ENCODE data around the gene TEX29.

The TEX29 gene

GRCh38 chr13:111339366-111340143 is 19.1 kb downstream of the TEX29 start:
- TF ChIP-seq, protein P1, sequence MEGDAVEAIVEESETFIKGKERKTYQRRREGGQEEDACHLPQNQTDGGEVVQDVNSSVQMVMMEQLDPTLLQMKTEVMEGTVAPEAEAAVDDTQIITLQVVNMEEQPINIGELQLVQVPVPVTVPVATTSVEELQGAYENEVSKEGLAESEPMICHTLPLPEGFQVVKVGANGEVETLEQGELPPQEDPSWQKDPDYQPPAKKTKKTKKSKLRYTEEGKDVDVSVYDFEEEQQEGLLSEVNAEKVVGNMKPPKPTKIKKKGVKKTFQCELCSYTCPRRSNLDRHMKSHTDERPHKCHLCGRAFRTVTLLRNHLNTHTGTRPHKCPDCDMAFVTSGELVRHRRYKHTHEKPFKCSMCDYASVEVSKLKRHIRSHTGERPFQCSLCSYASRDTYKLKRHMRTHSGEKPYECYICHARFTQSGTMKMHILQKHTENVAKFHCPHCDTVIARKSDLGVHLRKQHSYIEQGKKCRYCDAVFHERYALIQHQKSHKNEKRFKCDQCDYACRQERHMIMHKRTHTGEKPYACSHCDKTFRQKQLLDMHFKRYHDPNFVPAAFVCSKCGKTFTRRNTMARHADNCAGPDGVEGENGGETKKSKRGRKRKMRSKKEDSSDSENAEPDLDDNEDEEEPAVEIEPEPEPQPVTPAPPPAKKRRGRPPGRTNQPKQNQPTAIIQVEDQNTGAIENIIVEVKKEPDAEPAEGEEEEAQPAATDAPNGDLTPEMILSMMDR (IDR thresholded peaks at IDR 0.05; ENCODE audit: insufficient read depth, missing control alignments), result no peak
- DNase-seq (ENCODE audit: insufficient read length, low spot score), result no peak
- no peak for FAIRE-seq

GRCh38 chr13:111341886-111342285 is 21.4 kb downstream of the TEX29 start:
- DNase-seq (ENCODE audit: insufficient read length, low spot score) (no peak), FAIRE-seq (no peak)
- TF ChIP-seq, protein P1 (IDR thresholded peaks at IDR 0.05; ENCODE audit: insufficient read depth, missing control alignments), result no peak

GRCh38 chr13:111342721-111343120 is 22.3 kb downstream of the TEX29 start:
- DNase-seq (ENCODE audit: insufficient read length, low spot score) (no peak), FAIRE-seq (no peak)
- TF ChIP-seq, protein P1 (IDR thresholded peaks at IDR 0.05; ENCODE audit: insufficient read depth, missing control alignments), result no peak

DNA sequence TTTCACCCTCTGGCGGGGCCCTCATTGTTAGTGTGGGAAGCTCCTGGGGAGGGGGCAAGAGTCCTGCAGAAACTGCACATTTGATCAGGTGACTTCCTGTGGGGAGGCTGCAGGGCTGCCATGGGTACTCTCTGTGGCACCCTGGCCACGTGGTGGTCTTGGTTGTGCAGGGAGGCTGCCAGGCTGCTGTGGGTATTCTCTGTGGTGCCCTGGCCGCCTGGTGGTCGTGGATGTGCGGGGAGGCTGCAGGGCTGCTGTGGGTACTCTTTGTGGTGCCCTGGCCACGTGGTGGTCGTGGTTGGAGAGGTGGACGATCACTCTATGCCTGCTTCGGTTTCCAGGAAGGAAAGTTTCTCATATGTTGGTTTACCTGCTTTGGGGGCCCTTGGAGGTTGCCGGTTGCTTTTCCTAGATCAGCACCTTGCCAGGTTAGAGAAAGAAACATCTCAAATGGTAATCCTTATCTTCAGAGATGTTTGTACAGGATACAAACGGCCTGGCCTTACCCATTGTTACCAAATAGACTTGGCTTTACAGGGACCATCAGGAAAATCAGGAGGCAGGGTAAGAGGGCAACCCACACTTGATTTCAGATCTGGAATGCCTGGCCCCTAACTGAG is 22.9 kb downstream of the TEX29 start:
- no peak for FAIRE-seq
- DNase-seq (ENCODE audit: insufficient read length, low spot score), result no peak
- TF ChIP-seq, protein P1 (IDR thresholded peaks at IDR 0.05; ENCODE audit: insufficient read depth, missing control alignments), result no peak

DNA sequence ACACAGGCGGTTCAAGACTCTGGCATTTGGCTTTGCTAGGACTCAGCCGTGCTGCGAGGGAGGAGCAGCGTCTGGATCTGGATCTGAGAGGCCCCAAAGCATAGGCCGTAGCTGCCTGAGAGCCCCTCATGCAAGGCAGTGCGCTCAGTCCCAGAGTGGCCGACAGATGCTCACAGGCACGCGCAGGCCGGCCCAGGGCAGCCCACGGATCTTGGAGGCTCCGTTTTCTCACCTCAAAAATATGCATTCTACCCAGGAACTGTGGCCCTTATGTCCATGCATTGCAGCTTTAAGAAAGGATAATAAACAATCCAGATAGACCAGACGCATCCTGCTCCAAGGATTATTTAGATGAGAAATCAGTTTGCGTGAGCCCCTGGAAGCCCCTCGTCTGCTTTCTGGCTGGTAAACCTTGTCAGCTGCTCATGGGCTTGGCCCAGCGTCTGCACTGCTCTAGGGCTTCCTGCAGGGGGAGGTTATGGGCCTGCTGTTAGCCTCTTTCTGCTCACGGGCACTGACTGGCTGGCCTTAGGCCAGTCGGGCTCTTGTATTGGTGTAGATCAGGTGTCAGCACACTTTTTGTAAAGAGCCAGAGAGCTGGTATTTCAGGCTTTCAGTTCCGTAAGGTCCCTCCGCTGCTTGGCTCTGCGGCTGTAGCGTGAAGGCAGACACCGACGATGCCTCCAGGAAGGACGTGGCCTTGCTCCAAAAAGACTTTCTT is 24.2 kb downstream of the TEX29 start:
- FAIRE-seq (no peak), DNase-seq (ENCODE audit: insufficient read length, low spot score) (no peak)
- TF ChIP-seq, protein P1 (IDR thresholded peaks at IDR 0.05; ENCODE audit: insufficient read depth, missing control alignments), result peak; percentile 32

DNA sequence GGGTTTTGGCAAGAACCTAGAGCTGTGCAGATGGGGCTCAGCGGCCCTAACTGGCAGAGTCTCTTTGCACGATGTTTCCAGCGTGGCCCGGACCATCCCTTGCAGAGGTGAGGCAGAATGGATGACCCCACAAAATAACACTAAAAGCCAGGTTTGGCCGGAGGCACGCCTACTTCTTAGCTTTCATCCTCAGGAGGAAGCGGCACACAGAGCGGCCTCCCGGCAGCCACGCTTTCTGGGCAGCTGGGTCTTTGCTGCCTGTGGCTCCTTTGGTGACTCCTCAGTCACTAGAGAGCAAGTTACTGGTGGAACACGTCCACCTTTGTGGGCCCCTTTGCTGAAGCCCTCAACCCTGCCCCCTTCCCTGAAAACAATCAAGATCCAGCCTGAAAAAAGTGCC is 25.2 kb downstream of the TEX29 start:
- TF ChIP-seq, protein P1 (IDR thresholded peaks at IDR 0.05; ENCODE audit: insufficient read depth, missing control alignments), result no peak
- DNase-seq (ENCODE audit: insufficient read length, low spot score) (no peak), FAIRE-seq (no peak)
